ENCODE data around the gene ABCA12. TPM values are rescaled to one million over a fixed set of nuclear protein-coding genes. Genes with fewer than 3 reads are reported as not detected.

ABCA12 gene
- total and polyA plus RNA-seq, 9 of the 15 experiments (the other 6 are each of a cell fraction or from before 2014, with no cell fraction given): 0.02 to 0.03 TPM; not detected in 7

DNA sequence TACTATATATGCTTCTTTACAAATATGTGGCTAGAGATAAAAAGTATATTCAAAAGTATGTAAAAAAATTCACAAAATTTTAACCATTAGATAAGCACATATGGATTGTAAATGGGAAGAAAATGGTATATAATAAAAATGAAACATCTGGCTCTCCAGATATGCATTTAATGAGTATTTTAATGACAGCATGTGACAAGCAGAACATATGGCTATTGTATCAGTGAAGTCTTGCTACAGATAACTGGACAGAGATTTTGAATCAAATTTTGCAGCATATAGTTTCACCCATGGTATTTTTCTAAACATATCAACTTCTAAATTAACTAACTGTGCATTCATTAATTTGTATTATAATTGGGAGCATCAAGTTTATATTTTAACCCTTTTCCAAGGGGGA, 5.0 kb upstream of the ABCA12 start:
- POLR2A ChIA-PET: interaction anchor here (0.7 kb wide), 1 partner anchor 210 kb away, joined by 3 read pairs; no protein-coding TSS in a partner anchor
- BruUV-seq (replicated peaks): no TSS peak
- DNase-seq (ENCODE audit: extremely low read depth in 1 of 4, low spot score in 3 of 4) (no peak), ATAC-seq (no peak), FAIRE-seq (no peak)
- no peaks in the 10 kb centered on the region for H3K27me3 ChIP-seq (ENCODE audit: control insufficient read depth in 2 of 2, insufficient read depth in 2 of 2, low read length in 2 of 2)
- no peak overlapping the region for H3K9ac ChIP-seq (ENCODE audit: insufficient read depth in 1 of 2, low read depth in 2 of 2, low read length in 2 of 2)
- no peaks in the 10 kb centered on the region for H3K9me3 ChIP-seq (replicated peaks; ENCODE audit: control insufficient read depth, insufficient read depth, low read depth, low read length)
- no peak overlapping the region for H2AFZ ChIP-seq (ENCODE audit: low read depth, low read length)
- H3K4me2 ChIP-seq (ENCODE audit: insufficient read depth, low read length): no peak overlapping the region
- H3K27ac ChIP-seq (ENCODE audit: extremely low read depth, low read depth, low read length): no peak overlapping the region
- in situ Hi-C loops (cut with MboI): no loop called here
- H4K20me1 ChIP-seq (replicated peaks; ENCODE audit: control insufficient read depth, insufficient read depth, low read length): no peaks in the 10 kb centered on the region
- H3K36me3 ChIP-seq (ENCODE audit: control insufficient read depth, insufficient read depth, low read length): no peaks in the 10 kb centered on the region
- CTCF ChIA-PET (ENCODE audit: low intra/inter-chr PET ratio): no interaction called here
- no peak overlapping the region for H3K4me3 ChIP-seq
- H3K4me1 ChIP-seq (replicated peaks in 1 of 2; ENCODE audit: control insufficient read depth in 2 of 2, insufficient read depth in 2 of 2, low read length in 2 of 2): no peaks in the 10 kb centered on the region; a peak in 1 of 5 replicates
- TF ChIP-seq ZNF707 (CRISPR knock-in tag; conservative IDR thresholded peaks at IDR 0.05): no peak
- TF ChIP-seq, protein P1, sequence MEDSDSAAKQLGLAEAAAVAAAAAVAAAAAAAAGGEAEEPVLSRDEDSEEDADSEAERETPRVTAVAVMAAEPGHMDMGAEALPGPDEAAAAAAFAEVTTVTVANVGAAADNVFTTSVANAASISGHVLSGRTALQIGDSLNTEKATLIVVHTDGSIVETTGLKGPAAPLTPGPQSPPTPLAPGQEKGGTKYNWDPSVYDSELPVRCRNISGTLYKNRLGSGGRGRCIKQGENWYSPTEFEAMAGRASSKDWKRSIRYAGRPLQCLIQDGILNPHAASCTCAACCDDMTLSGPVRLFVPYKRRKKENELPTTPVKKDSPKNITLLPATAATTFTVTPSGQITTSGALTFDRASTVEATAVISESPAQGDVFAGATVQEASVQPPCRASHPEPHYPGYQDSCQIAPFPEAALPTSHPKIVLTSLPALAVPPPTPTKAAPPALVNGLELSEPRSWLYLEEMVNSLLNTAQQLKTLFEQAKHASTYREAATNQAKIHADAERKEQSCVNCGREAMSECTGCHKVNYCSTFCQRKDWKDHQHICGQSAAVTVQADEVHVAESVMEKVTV (CRISPR knock-in tag; IDR thresholded peaks at IDR 0.05): no peak
- TF ChIP-seq, protein P2, sequence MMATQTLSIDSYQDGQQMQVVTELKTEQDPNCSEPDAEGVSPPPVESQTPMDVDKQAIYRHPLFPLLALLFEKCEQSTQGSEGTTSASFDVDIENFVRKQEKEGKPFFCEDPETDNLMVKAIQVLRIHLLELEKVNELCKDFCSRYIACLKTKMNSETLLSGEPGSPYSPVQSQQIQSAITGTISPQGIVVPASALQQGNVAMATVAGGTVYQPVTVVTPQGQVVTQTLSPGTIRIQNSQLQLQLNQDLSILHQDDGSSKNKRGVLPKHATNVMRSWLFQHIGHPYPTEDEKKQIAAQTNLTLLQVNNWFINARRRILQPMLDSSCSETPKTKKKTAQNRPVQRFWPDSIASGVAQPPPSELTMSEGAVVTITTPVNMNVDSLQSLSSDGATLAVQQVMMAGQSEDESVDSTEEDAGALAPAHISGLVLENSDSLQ (IDR thresholded peaks at IDR 0.05): no peak
- TF ChIP-seq GTF2E2 (tag; IDR thresholded peaks at IDR 0.05): no peak
- no peaks in the 10 kb centered on the region for H3K9me1 ChIP-seq (ENCODE audit: control insufficient read depth, insufficient read depth, low read length)
- intact Hi-C loops (cut with micrococcal nuclease): no loop called here
- H3K79me2 ChIP-seq (ENCODE audit: control insufficient read depth, insufficient read depth, low read length): no peaks in the 10 kb centered on the region
